ENCODE measurements around the gene DDA1. TPM values are rescaled to one million over a fixed set of nuclear protein-coding genes. Genes with fewer than 3 reads are reported as not detected.

Gene DDA1
- total and polyA plus RNA-seq, 9 of the 15 experiments (the other 6 are each of a cell fraction or from before 2014, with no cell fraction given) = 1.4 to 83.8 (median 33.8) TPM

GRCh38 chr19:17305517-17306284 is 3.7 kb upstream of the DDA1 start, which contains the start of gene MRPL34 (continued):
- TF ChIP-seq TEAD4 (IDR thresholded peaks at IDR 0.05; ENCODE audit: low read length) (no peak), TEAD4 (CRISPR knock-in tag; IDR thresholded peaks at IDR 0.05; ENCODE audit: borderline replicate concordance) (no peak), STAT5A (IDR thresholded peaks at IDR 0.05; ENCODE audit: borderline replicate concordance, low read length) (no peak), FOXO4 (CRISPR knock-in tag; IDR thresholded peaks at IDR 0.05) (no peak), ZNF318 (IDR thresholded peaks at IDR 0.05; ENCODE audit: borderline replicate concordance in 1 of 2, low read depth in 1 of 2) (no peak), CHD2 (IDR thresholded peaks at IDR 0.05; ENCODE audit: low read depth, low read length) (0 out of 2 replicates have a peak, but pooled peaks have one; percentile 48), PTTG1 (tag; IDR thresholded peaks at IDR 0.05; ENCODE audit: low read depth) (no peak), RFX5 (IDR thresholded peaks at IDR 0.05; ENCODE audit: low read depth, low read length) (0 out of 2 replicates have a peak, but pooled peaks have one; percentile 12), JUN (IDR thresholded peaks at IDR 0.05; ENCODE audit: borderline replicate concordance, low read depth, low read length) (peak; percentile 29; the same call in 1 of the 2 replicates), JUN (CRISPR knock-in tag; IDR thresholded peaks at IDR 0.05; ENCODE audit: borderline replicate concordance) (no peak), CREB3L1 (IDR thresholded peaks at IDR 0.05; ENCODE audit: borderline replicate concordance, low read depth) (peak; percentile 73; the same call in 1 of the 2 replicates), RNF2 (IDR thresholded peaks at IDR 0.05) (no peak), GABPA (tag; conservative IDR thresholded peaks at IDR 0.05; ENCODE audit: low read depth) (0 out of 2 replicates have a peak, but pooled peaks have one; percentile 46), MEIS2 (IDR thresholded peaks at IDR 0.05; ENCODE audit: partially characterized antibody) (peak; percentile 90), RUNX1 (IDR thresholded peaks at IDR 0.05; ENCODE audit: low read depth) (no peak), FOXK2 (conservative IDR thresholded peaks at IDR 0.05 in 1 of 2, IDR thresholded peaks at IDR 0.05 in 1 of 2; ENCODE audit: low read depth in 2 of 2) (peak; percentile 65 to 78)

Measured in K562 (cell line).